Esophagus squamous epithelium (tissue), 5 donors: ENCODE results near the gene CXCL6. TPM values are rescaled to one million over a fixed set of nuclear protein-coding genes. Genes with fewer than 3 reads are reported as not detected.

Source experiments
- DNase-seq: peaks from one replicate; lab custom pipeline; 2025; lab: John Stamatoyannopoulos, UW
- H3K27ac ChIP-seq, 4 donors: fragments of 200-600 bp; sonication (generic); one replicate each; pipeline ENCODE4 v1.5.1; 2016 to 2019; ENCODE audit warnings: mild to moderate bottlenecking in 1 of 4
- H3K27me3 ChIP-seq, 4 donors: fragments of 200-600 bp; sonication (generic); 1 replicate in 3 of 4; 2 replicates in 1 of 4; pipeline versions ENCODE4 v1.5.1 to v1.6.0; 2017 to 2021; ENCODE audit warnings: antibody characterized with exemption in 1 of 4
- H3K36me3 ChIP-seq, 3 donors: fragments of 200-600 bp; sonication (generic); one replicate each; pipeline ENCODE4 v1.5.1; 2016 to 2019
- H3K4me1 ChIP-seq, 3 donors: fragments of 200-600 bp; sonication (generic); one replicate each; pipeline ENCODE4 v1.5.1; 2017 to 2019
- H3K4me3 ChIP-seq, 4 donors: fragments of 200-600 bp; sonication (generic); 1 replicate in 3 of 4; 2 replicates in 1 of 4; pipeline ENCODE4 v1.5.1; 2016 to 2019; ENCODE audit warnings: mild to moderate bottlenecking in 2 of 4, moderate library complexity in 1 of 4
- H3K9me3 ChIP-seq, 3 donors: fragments of 200-600 bp; sonication (generic); one replicate each; pipeline ENCODE4 v1.5.1; 2016 to 2019
- CTCF ChIP-seq, 6 experiments: fragments of 450-650 bp in 4 of 6; fragments of 200-600 bp in 2 of 6; sonication (generic) in 2 of 6; IDR thresholded peaks; one replicate each; pipeline ENCODE4 v1.5.1; 2016 to 2019; ENCODE audit warnings: antibody characterized with exemption in 6 of 6, mild to moderate bottlenecking in 4 of 6, moderate library complexity in 4 of 6
- POLR2A ChIP-seq, 4 donors: fragments of 450-650 bp; IDR thresholded peaks; one replicate each; pipeline ENCODE4 v1.6.1; 2017; ENCODE audit warnings: antibody characterized with exemption in 4 of 4, mild to moderate bottlenecking in 4 of 4, moderate library complexity in 3 of 4
- WGBS, 2 donors: methylation state at CpG; one replicate each; pipeline ENCODE4 v1.1.5; 2018; 5-methylcytosine and 5-hydroxymethylcytosine counted together
- intact Hi-C: fragments of 100-400 bp; cut with DNase I; formaldehyde crosslinking; loops from one replicate; pipeline ENCODE4 v1.15.0; 2022
- total RNA-seq, 4 donors: library from RNA; depleted of rRNA; stranded (reverse); fragments of >200 nt; gene quantifications; one replicate each; pipeline ENCODE4 v1.1.0, GENCODE V29; 2016
- donor health status: DM: yes; HTN: yes; CAD: no.

The CXCL6 gene
- total RNA-seq, result 10 to 100 TPM in 1 of 4 donors, 1 to 10 TPM in 1, under 1 TPM in 1, not detected in 1; 0.57 to 10.1 (median 9.4) TPM

DNA sequence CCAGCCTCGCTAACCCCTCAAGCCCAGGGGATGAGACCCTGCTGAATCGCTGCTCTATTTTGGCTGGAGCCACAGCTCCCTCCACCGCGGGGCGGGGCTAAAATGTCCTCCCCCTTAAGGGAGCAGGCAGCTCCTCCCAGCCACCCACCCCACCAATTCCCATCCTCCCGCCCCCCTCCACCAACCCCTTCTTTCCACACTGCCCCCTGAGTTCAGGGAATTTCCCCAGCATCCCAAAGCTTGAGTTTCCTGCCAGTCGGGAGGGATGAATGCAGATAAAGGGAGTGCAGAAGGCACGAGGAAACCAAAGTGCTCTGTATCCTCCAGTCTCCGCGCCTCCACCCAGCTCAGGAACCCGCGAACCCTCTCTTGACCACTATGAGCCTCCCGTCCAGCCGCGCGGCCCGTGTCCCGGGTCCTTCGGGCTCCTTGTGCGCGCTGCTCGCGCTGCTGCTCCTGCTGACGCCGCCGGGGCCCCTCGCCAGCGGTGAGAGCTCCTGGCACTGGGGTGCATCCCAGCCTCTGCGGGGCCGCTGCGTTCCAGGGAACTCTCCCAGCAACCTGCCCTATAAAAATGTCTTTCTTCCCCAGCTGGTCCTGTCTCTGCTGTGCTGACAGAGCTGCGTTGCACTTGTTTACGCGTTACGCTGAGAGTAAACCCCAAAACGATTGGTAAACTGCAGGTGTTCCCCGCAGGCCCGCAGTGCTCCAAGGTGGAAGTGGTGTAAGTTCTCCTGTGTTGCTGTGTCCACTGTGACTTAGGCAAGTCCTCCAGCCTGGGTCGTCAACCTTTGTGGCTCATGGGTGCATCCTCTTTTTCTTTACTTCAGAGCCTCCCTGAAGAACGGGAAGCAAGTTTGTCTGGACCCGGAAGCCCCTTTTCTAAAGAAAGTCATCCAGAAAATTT lies at the start of gene CXCL6:
CXCL6 (plus strand) TSS at position 306 of the 907 bp plus-strand sequence; CDS start at position 379, 73 bp downstream.
- Histone ChIP-seq H3K9me3 (no peaks in the 10 kb centered on the region), H3K27ac (peak within 1 kb of the TSS in 1 of 4 donors; percentile 25), H3K4me3 (peak within 1 kb of the TSS; percentile 31 to 58 (median 42)), H3K27me3 (peaks cover 0 to 31% (median 0%) of the 10 kb centered on the region in 4 donors), H3K4me1 (peaks cover 0 to 17% (median 4%) of the 10 kb centered on the region in 3 donors), H3K36me3 (no peaks in the 10 kb centered on the region)
- no peak for TF ChIP-seq CTCF (IDR thresholded peaks at IDR 0.05)
- no peak for TF ChIP-seq POLR2A (IDR thresholded peaks at IDR 0.05)
- intact Hi-C loops, result no loop called here
- no peak for DNase-seq
- 10% methylated on average over 19 to 20 of the region's 41 CpGs for WGBS, 2 donors

DNA sequence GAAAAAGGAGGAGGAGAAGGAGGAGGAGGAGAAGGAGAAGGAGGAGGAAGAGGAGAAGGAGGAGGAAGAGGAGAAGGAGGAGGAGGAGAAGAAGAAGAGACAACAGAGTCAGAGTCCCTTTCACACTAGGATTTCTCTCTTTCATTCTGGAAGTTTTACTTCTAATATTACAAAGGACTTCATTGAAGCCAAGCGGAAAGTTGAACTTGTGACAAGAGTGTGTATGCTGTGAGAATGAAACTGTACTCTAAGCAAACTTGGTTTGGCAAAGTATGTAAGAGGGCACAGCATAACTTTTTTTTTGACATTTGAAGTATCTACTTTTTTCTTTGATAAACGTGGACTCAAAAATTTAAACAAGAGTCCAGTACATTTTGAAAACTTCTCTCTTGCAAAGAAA lies 48.1 kb upstream of the CXCL6 start:
- no peaks in the 10 kb centered on the region for H3K27me3 ChIP-seq
- H3K4me1 ChIP-seq, result no peaks in the 10 kb centered on the region
- no peak overlapping the region for H3K27ac ChIP-seq
- no peaks in the 10 kb centered on the region for H3K9me3 ChIP-seq
- no peak overlapping the region for H3K4me3 ChIP-seq
- WGBS, 2 donors, result 40 to 52% methylated on average over 2 of the region's 2 CpGs
- DNase-seq, result no peak
- intact Hi-C loops, result no loop called here
- H3K36me3 ChIP-seq, result no peaks in the 10 kb centered on the region
- no peak for TF ChIP-seq POLR2A (IDR thresholded peaks at IDR 0.05)
- TF ChIP-seq CTCF (IDR thresholded peaks at IDR 0.05), result no peak

DNA sequence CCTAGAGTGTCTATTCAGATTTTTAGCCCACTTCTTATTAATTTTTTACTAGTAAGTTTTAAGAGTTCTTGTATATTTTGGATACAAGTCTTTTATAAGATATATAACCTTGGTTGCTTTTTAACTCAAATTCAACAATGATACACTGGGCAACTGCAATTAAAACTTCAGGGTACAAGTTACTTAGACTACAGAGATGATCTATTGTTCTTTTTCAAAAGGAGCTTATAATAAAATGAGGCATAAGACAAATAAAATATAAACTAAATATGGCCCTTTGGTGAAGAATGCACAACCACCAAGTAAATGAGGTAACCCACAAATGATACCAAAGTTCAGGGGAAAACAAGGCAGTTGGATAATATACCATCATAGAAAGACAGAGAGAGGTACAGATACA lies 37.6 kb upstream of the CXCL6 start:
- DNase-seq, result no peak
- TF ChIP-seq CTCF (IDR thresholded peaks at IDR 0.05) (no peak), POLR2A (IDR thresholded peaks at IDR 0.05) (no peak)
- Histone ChIP-seq H3K4me3 (no peak overlapping the region), H3K9me3 (peaks cover 0 to 5% (median 0%) of the 10 kb centered on the region in 3 donors), H3K27me3 (no peaks in the 10 kb centered on the region), H3K27ac (no peak overlapping the region), H3K4me1 (no peaks in the 10 kb centered on the region), H3K36me3 (no peaks in the 10 kb centered on the region)
- intact Hi-C loops, result no loop called here

DNA sequence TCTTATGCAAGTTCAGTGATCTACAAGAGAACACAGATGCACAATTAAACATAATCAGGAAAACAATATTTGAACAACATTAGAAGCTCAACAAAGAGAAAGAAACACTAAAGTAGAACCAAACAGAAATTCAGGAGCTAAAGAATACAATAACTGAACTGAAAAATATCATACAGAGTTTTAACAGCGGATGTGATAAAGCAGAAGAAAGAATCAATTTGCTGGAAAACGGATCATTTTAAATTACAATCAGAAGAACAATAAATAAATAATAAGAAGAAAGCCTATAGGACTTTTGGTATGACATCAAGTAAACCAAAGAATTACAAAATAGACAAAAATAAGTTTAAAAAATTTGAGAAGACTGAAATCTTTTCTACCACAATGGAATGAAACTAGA lies 36.3 kb upstream of the CXCL6 start:
- TF ChIP-seq CTCF (IDR thresholded peaks at IDR 0.05), result no peak
- no peak for TF ChIP-seq POLR2A (IDR thresholded peaks at IDR 0.05)
- DNase-seq, result no peak
- Histone ChIP-seq H3K27me3 (no peaks in the 10 kb centered on the region), H3K4me3 (no peak overlapping the region), H3K36me3 (no peaks in the 10 kb centered on the region), H3K27ac (no peak overlapping the region), H3K9me3 (peaks cover 0 to 1% (median 0%) of the 10 kb centered on the region in 3 donors), H3K4me1 (no peaks in the 10 kb centered on the region)
- WGBS, 2 donors, result 82 to 94% methylated on average over 2 of the region's 2 CpGs
- intact Hi-C loops, result no loop called here

- TF ChIP-seq CTCF (IDR thresholded peaks at IDR 0.05) (no peak), POLR2A (IDR thresholded peaks at IDR 0.05) (no peak)
- H3K27ac ChIP-seq, result no peak overlapping the region
- no peaks in the 10 kb centered on the region for H3K27me3 ChIP-seq
- no peak overlapping the region for H3K4me3 ChIP-seq
- H3K4me1 ChIP-seq, result no peaks in the 10 kb centered on the region
- no peak for DNase-seq
- no peaks in the 10 kb centered on the region for H3K36me3 ChIP-seq
- intact Hi-C loops, result no loop called here
- no peaks in the 10 kb centered on the region for H3K9me3 ChIP-seq
- 40 to 60% methylated on average over 1 to 2 of the region's 2 CpGs for WGBS, 2 donors
These were observed 34.8 kb upstream of the CXCL6 start for GRCh38 chr4:73801692-73802091.
